ENCODE data around the gene SLC66A3.

Gene SLC66A3

GRCh38 chr2:11220445-11220844, 65.2 kb downstream of the SLC66A3 start:
- Histone ChIP-seq H3K9me3 (ENCODE audit: insufficient read depth, low read length, severe bottlenecking) (no peaks in the 10 kb centered on the region), H3K36me3 (ENCODE audit: insufficient read depth, low read length) (peaks cover 47% of the 10 kb centered on the region), H3K4me1 (ENCODE audit: insufficient read depth, low read length) (no peaks in the 10 kb centered on the region), H3K9ac (ENCODE audit: low read depth, low read length) (no peak overlapping the region), H3K4me2 (ENCODE audit: insufficient read depth, low read length) (no peak overlapping the region), H3K4me3 (ENCODE audit: low read depth in 1 of 2, low read length in 2 of 2) (no peak overlapping the region), H3K79me2 (ENCODE audit: insufficient read depth, low read length) (no peaks in the 10 kb centered on the region), H3K27me3 (ENCODE audit: insufficient read depth, low read length, poor library complexity) (no peaks in the 10 kb centered on the region), H3K27ac (ENCODE audit: low read length) (no peak overlapping the region), H2AFZ (ENCODE audit: low read depth, low read length) (no peak overlapping the region), H4K20me1 (ENCODE audit: insufficient read depth, low read length) (no peaks in the 10 kb centered on the region)
- TF ChIP-seq CTCF (IDR thresholded peaks at IDR 0.05; ENCODE audit: borderline replicate concordance, extremely low read depth, low read length, poor library complexity, severe bottlenecking) (no peak), EZH2 (IDR thresholded peaks at IDR 0.05; ENCODE audit: borderline replicate concordance, low read depth, low read length, severe bottlenecking) (no peak)
- no peak for DNase-seq
- ATAC-seq (ENCODE audit: insufficient read depth, low read depth) = no peak

GRCh38 chr2:11222845-11223244, 67.6 kb downstream of the SLC66A3 start:
- no peak overlapping the region for H3K4me2 ChIP-seq (ENCODE audit: insufficient read depth, low read length)
- H3K9ac ChIP-seq (ENCODE audit: low read depth, low read length) = no peak overlapping the region
- no peak overlapping the region for H3K27ac ChIP-seq (ENCODE audit: low read length)
- no peak overlapping the region for H3K4me3 ChIP-seq (ENCODE audit: low read depth in 1 of 2, low read length in 2 of 2)
- ATAC-seq (ENCODE audit: insufficient read depth, low read depth) (no peak), DNase-seq (no peak)
- no peaks in the 10 kb centered on the region for H3K27me3 ChIP-seq (ENCODE audit: insufficient read depth, low read length, poor library complexity)
- H3K4me1 ChIP-seq (ENCODE audit: insufficient read depth, low read length) = no peaks in the 10 kb centered on the region
- no peak for TF ChIP-seq CTCF (IDR thresholded peaks at IDR 0.05; ENCODE audit: borderline replicate concordance, extremely low read depth, low read length, poor library complexity, severe bottlenecking)
- H3K36me3 ChIP-seq (ENCODE audit: insufficient read depth, low read length) = peaks cover 44% of the 10 kb centered on the region
- H3K9me3 ChIP-seq (ENCODE audit: insufficient read depth, low read length, severe bottlenecking) = no peaks in the 10 kb centered on the region
- no peaks in the 10 kb centered on the region for H4K20me1 ChIP-seq (ENCODE audit: insufficient read depth, low read length)
- no peak overlapping the region for H2AFZ ChIP-seq (ENCODE audit: low read depth, low read length)
- H3K79me2 ChIP-seq (ENCODE audit: insufficient read depth, low read length) = no peaks in the 10 kb centered on the region

- TF ChIP-seq CTCF (IDR thresholded peaks at IDR 0.05; ENCODE audit: borderline replicate concordance, extremely low read depth, low read length, poor library complexity, severe bottlenecking) (no peak), EZH2 (IDR thresholded peaks at IDR 0.05; ENCODE audit: borderline replicate concordance, low read depth, low read length, severe bottlenecking) (no peak)
- no peaks in the 10 kb centered on the region for H3K27me3 ChIP-seq (ENCODE audit: insufficient read depth, low read length, poor library complexity)
- ATAC-seq (ENCODE audit: insufficient read depth, low read depth) (no peak), DNase-seq (no peak)
- no peak overlapping the region for H3K4me3 ChIP-seq (ENCODE audit: low read depth in 1 of 2, low read length in 2 of 2)
- H3K79me2 ChIP-seq (ENCODE audit: insufficient read depth, low read length) = no peaks in the 10 kb centered on the region
- no peak overlapping the region for H3K9ac ChIP-seq (ENCODE audit: low read depth, low read length)
- H2AFZ ChIP-seq (ENCODE audit: low read depth, low read length) = no peak overlapping the region
- peaks cover 36% of the 10 kb centered on the region for H3K36me3 ChIP-seq (ENCODE audit: insufficient read depth, low read length)
- H4K20me1 ChIP-seq (ENCODE audit: insufficient read depth, low read length) = no peaks in the 10 kb centered on the region
- H3K4me1 ChIP-seq (ENCODE audit: insufficient read depth, low read length) = no peaks in the 10 kb centered on the region
- no peaks in the 10 kb centered on the region for H3K9me3 ChIP-seq (ENCODE audit: insufficient read depth, low read length, severe bottlenecking)
- H3K4me2 ChIP-seq (ENCODE audit: insufficient read depth, low read length) = no peak overlapping the region
- H3K27ac ChIP-seq (ENCODE audit: low read length) = no peak overlapping the region
Observed at GRCh38 chr2:11224887-11225286, 69.6 kb downstream of the SLC66A3 start.

GRCh38 chr2:11227595-11227994, 72.3 kb downstream of the SLC66A3 start:
- ATAC-seq (ENCODE audit: insufficient read depth, low read depth) (no peak), DNase-seq (no peak)
- Histone ChIP-seq H3K4me1 (ENCODE audit: insufficient read depth, low read length) (no peaks in the 10 kb centered on the region), H2AFZ (ENCODE audit: low read depth, low read length) (no peak overlapping the region), H3K27me3 (ENCODE audit: insufficient read depth, low read length, poor library complexity) (no peaks in the 10 kb centered on the region), H4K20me1 (ENCODE audit: insufficient read depth, low read length) (peaks cover 3% of the 10 kb centered on the region; the same call in 1 of the 2 replicates), H3K79me2 (ENCODE audit: insufficient read depth, low read length) (no peaks in the 10 kb centered on the region), H3K27ac (ENCODE audit: low read length) (no peak overlapping the region), H3K9me3 (ENCODE audit: insufficient read depth, low read length, severe bottlenecking) (no peaks in the 10 kb centered on the region), H3K9ac (ENCODE audit: low read depth, low read length) (no peak overlapping the region), H3K36me3 (ENCODE audit: insufficient read depth, low read length) (peaks cover 23% of the 10 kb centered on the region), H3K4me3 (ENCODE audit: low read depth in 1 of 2, low read length in 2 of 2) (no peak overlapping the region), H3K4me2 (ENCODE audit: insufficient read depth, low read length) (no peak overlapping the region)
- TF ChIP-seq CTCF (IDR thresholded peaks at IDR 0.05; ENCODE audit: borderline replicate concordance, extremely low read depth, low read length, poor library complexity, severe bottlenecking) (no peak), EZH2 (IDR thresholded peaks at IDR 0.05; ENCODE audit: borderline replicate concordance, low read depth, low read length, severe bottlenecking) (no peak)
